Measurements from ENCODE around the gene THSD7A. TPM values are rescaled to one million over a fixed set of nuclear protein-coding genes. Genes with fewer than 3 reads are reported as not detected.

The THSD7A gene
- polyA plus RNA-seq, 1 donor (not counting 4 experiments of a cell fraction or from before 2014, with no cell fraction given) = not detected

GRCh38 chr7:11807000-11807399 lies 25.0 kb downstream of the THSD7A start:
- H3K27ac ChIP-seq (ENCODE audit: control insufficient read depth, insufficient read depth, low read length) = no peak overlapping the region
- DNase-seq (ENCODE audit: low read depth, low spot score) = no peak
- H3K9ac ChIP-seq (ENCODE audit: control insufficient read depth, extremely low read depth, insufficient read depth, low read length) = no peak overlapping the region
- H3K36me3 ChIP-seq (ENCODE audit: control insufficient read depth in 2 of 2, extremely low read depth in 1 of 2, insufficient read depth in 2 of 2, low read length in 2 of 2) = no peaks in the 10 kb centered on the region
- no peak overlapping the region for H2AFZ ChIP-seq (ENCODE audit: control insufficient read depth, low read length)
- H3K27me3 ChIP-seq (ENCODE audit: control insufficient read depth, extremely low read depth, insufficient read depth, low read length) = no peaks in the 10 kb centered on the region
- H3K9me3 ChIP-seq (ENCODE audit: control insufficient read depth, low read depth, low read length) = no peaks in the 10 kb centered on the region
- H4K20me1 ChIP-seq (ENCODE audit: control insufficient read depth, extremely low read depth, insufficient read depth, low read length) = no peaks in the 10 kb centered on the region
- no peaks in the 10 kb centered on the region for H3K9me1 ChIP-seq (ENCODE audit: control insufficient read depth, extremely low read depth, insufficient read depth, low read length)
- H3K4me2 ChIP-seq (ENCODE audit: control insufficient read depth, extremely low read depth, insufficient read depth, low read depth, low read length) = no peak overlapping the region
- H3K79me2 ChIP-seq (ENCODE audit: control insufficient read depth, insufficient read depth, low read length) = no peaks in the 10 kb centered on the region
- FAIRE-seq = no peak
- no peak overlapping the region for H3K4me3 ChIP-seq (ENCODE audit: control insufficient read depth in 2 of 3, extremely low read depth in 1 of 3, insufficient read depth in 2 of 3, low read depth in 1 of 3, low read length in 3 of 3)
- no peaks in the 10 kb centered on the region for H3K4me1 ChIP-seq (ENCODE audit: control insufficient read depth, extremely low read depth, insufficient read depth, low read length)
- TF ChIP-seq EZH2 (IDR thresholded peaks at IDR 0.05; ENCODE audit: low read length) = no peak
- TF ChIP-seq CTCF (optimal IDR thresholded peaks at IDR 0.05 in 1 of 3, IDR thresholded peaks at IDR 0.05 in 1 of 3, conservative IDR thresholded peaks at IDR 0.05 in 1 of 3; ENCODE audit: extremely low read depth in 1 of 3, insufficient read depth in 2 of 3, low read length in 3 of 3) = no peak
- dilution Hi-C loops (cut with MboI; ENCODE audit: extremely low pct_ligation_motif_present, low sequenced_read_pairs) = no loop called here

- Histone ChIP-seq H4K20me1 (ENCODE audit: control insufficient read depth, extremely low read depth, insufficient read depth, low read length) (no peaks in the 10 kb centered on the region), H3K36me3 (ENCODE audit: control insufficient read depth in 2 of 2, extremely low read depth in 1 of 2, insufficient read depth in 2 of 2, low read length in 2 of 2) (no peaks in the 10 kb centered on the region), H3K9me3 (ENCODE audit: control insufficient read depth, low read depth, low read length) (no peaks in the 10 kb centered on the region), H3K4me2 (ENCODE audit: control insufficient read depth, extremely low read depth, insufficient read depth, low read depth, low read length) (no peak overlapping the region), H3K4me3 (ENCODE audit: control insufficient read depth in 2 of 3, extremely low read depth in 1 of 3, insufficient read depth in 2 of 3, low read depth in 1 of 3, low read length in 3 of 3) (no peak overlapping the region), H3K79me2 (ENCODE audit: control insufficient read depth, insufficient read depth, low read length) (no peaks in the 10 kb centered on the region), H2AFZ (ENCODE audit: control insufficient read depth, low read length) (no peak overlapping the region), H3K4me1 (ENCODE audit: control insufficient read depth, extremely low read depth, insufficient read depth, low read length) (no peaks in the 10 kb centered on the region), H3K9ac (ENCODE audit: control insufficient read depth, extremely low read depth, insufficient read depth, low read length) (no peak overlapping the region), H3K27ac (ENCODE audit: control insufficient read depth, insufficient read depth, low read length) (no peak overlapping the region), H3K9me1 (ENCODE audit: control insufficient read depth, extremely low read depth, insufficient read depth, low read length) (no peaks in the 10 kb centered on the region), H3K27me3 (ENCODE audit: control insufficient read depth, extremely low read depth, insufficient read depth, low read length) (no peaks in the 10 kb centered on the region)
- DNase-seq (ENCODE audit: low read depth, low spot score) (no peak), FAIRE-seq (no peak)
- dilution Hi-C loops (cut with MboI; ENCODE audit: extremely low pct_ligation_motif_present, low sequenced_read_pairs) = no loop called here
- no peak for TF ChIP-seq EZH2 (IDR thresholded peaks at IDR 0.05; ENCODE audit: low read length)
- no peak for TF ChIP-seq CTCF (optimal IDR thresholded peaks at IDR 0.05 in 1 of 3, IDR thresholded peaks at IDR 0.05 in 1 of 3, conservative IDR thresholded peaks at IDR 0.05 in 1 of 3; ENCODE audit: extremely low read depth in 1 of 3, insufficient read depth in 2 of 3, low read length in 3 of 3)
Observed at GRCh38 chr7:11804621-11805020, 27.4 kb downstream of the THSD7A start.

All from keratinocyte (primary cell).